HepG2 (cell line): ENCODE results near the gene HDGFL2. TPM values are rescaled to one million over a fixed set of nuclear protein-coding genes. Genes with fewer than 3 reads are reported as not detected.
A peak's percentile ranks its signal among the peaks of the same experiment; 100 is the strongest.

ENCODE experiments used
- BHLHE40 ChIP-seq: IDR thresholded peaks from 2 replicates; pipeline ENCODE4 v1.6.1; 2011; ENCODE audit warnings: low read length, improper control_type of control experiment
- CBX1 ChIP-seq: IDR thresholded peaks from one replicate; pipeline ENCODE4 v1.6.1; 2016; ENCODE audit warnings: antibody characterized with exemption, low read depth
- FOSL1 ChIP-seq: sonication (generic); formaldehyde crosslinking; IDR thresholded peaks from 2 replicates; pipeline ENCODE4 v1.9.0; 2021; ENCODE audit warnings: missing genetic modification reagents, borderline replicate concordance
- MTF2 ChIP-seq: sonication (generic); formaldehyde crosslinking; IDR thresholded peaks from 2 replicates; pipeline ENCODE4 v1.5.0; 2020; ENCODE audit warnings: missing genetic modification reagents, borderline replicate concordance
- STAT5B ChIP-seq: sonication (generic); formaldehyde crosslinking; IDR thresholded peaks from 2 replicates; pipeline ENCODE4 v1.4.0; 2020; ENCODE audit warnings: missing genetic modification reagents
- TAF15 ChIP-seq: fragments of 200-400 bp; formaldehyde crosslinking; IDR thresholded peaks from one replicate; pipeline ENCODE4 v1.6.1; 2018; ENCODE audit warnings: mild to moderate bottlenecking, low read depth, low read length; ENCODE audit not compliant: poor library complexity, severe bottlenecking
- TARDBP ChIP-seq: sonication (generic); formaldehyde crosslinking; IDR thresholded peaks from 2 replicates; pipeline ENCODE4 v1.8.0; 2022; ENCODE audit warnings: mild to moderate bottlenecking, missing genetic modification reagents
- ZKSCAN1 ChIP-seq: fragments of 150-350 bp; IDR thresholded peaks from 2 replicates; pipeline ENCODE4 v1.6.1; 2014; ENCODE audit warnings: low read length
- ZNF121 ChIP-seq: sonication (generic); formaldehyde crosslinking; IDR thresholded peaks from 2 replicates; pipeline ENCODE4 v1.5.0; 2020; ENCODE audit warnings: mild to moderate bottlenecking, missing genetic modification reagents
- ZNF766 ChIP-seq: sonication (generic); formaldehyde crosslinking; IDR thresholded peaks from 2 replicates; pipeline ENCODE4 v1.5.0; 2020; ENCODE audit warnings: missing genetic modification reagents, borderline replicate concordance
- ZNF776 ChIP-seq: sonication (generic); formaldehyde crosslinking; IDR thresholded peaks from 2 replicates; pipeline ENCODE4 v1.4.0; 2020; ENCODE audit warnings: mild to moderate bottlenecking, missing genetic modification reagents
- ZNF777 ChIP-seq: sonication (generic); formaldehyde crosslinking; IDR thresholded peaks from 2 replicates; pipeline ENCODE4 v1.4.0; 2020; ENCODE audit warnings: missing genetic modification reagents
- polyA plus RNA-seq, 8 experiments: library from polyadenylated mRNA; depleted of rRNA in 3 of 8; stranded (reverse) in 7 of 8; unstranded in 1 of 8; fragments of >200 nt; fragmentation: Illumina TruSeq in 4 of 8; extraction: Trizol in 4 of 8; gene quantifications; 2 replicates each; pipeline versions ENCODE4 v1.2.1 to v1.2.3, GENCODE V29; 2011 to 2016; ENCODE audit warnings: low read depth in 4 of 8, missing spikeins in 1 of 8, mixed read lengths in 1 of 8; ENCODE audit not compliant: insufficient read depth in 1 of 8
- total RNA-seq, 5 experiments: library from RNA; depleted of rRNA; stranded (reverse); fragments of >200 nt; fragmentation: Illumina TruSeq; extraction: Trizol; gene quantifications; 2 replicates each; pipeline ENCODE4 v1.2.3, GENCODE V29; 2016; ENCODE audit warnings: low read depth in 1 of 5
- TF ChIP-seq, protein P1 (sequence below), 2 experiments: sonication (generic) in 1 of 2; formaldehyde crosslinking in 1 of 2; IDR thresholded peaks; 2 replicates each; pipeline versions ENCODE4 v1.5.1 to v1.6.1; 2011 to 2020; ENCODE audit warnings: borderline replicate concordance in 1 of 2, low read depth in 1 of 2, low read length in 1 of 2, mild to moderate bottlenecking in 1 of 2, missing genetic modification reagents in 1 of 2, moderate library complexity in 1 of 2
- TF ChIP-seq, protein P2 (sequence below): sonication (generic); formaldehyde crosslinking; IDR thresholded peaks from 2 replicates; pipeline ENCODE4 v1.8.1; 2023; ENCODE audit warnings: mild to moderate bottlenecking, moderate library complexity, missing genetic modification reagents
- TF ChIP-seq, protein P3 (sequence below): conservative IDR thresholded peaks from 2 replicates; pipeline ENCODE4 v1.6.1; 2018; ENCODE audit warnings: missing genetic modification reagents
- TF ChIP-seq, protein P4 (sequence below): sonication (generic); formaldehyde crosslinking; IDR thresholded peaks from 2 replicates; pipeline ENCODE4 v1.5.0; 2020; ENCODE audit warnings: mild to moderate bottlenecking, missing genetic modification reagents, borderline replicate concordance

The HDGFL2 gene
- total and polyA plus RNA-seq, 2 of the 13 experiments (the other 11 are each of a cell fraction or from before 2014, with no cell fraction given), result 20.0 to 51.1 TPM

DNA sequence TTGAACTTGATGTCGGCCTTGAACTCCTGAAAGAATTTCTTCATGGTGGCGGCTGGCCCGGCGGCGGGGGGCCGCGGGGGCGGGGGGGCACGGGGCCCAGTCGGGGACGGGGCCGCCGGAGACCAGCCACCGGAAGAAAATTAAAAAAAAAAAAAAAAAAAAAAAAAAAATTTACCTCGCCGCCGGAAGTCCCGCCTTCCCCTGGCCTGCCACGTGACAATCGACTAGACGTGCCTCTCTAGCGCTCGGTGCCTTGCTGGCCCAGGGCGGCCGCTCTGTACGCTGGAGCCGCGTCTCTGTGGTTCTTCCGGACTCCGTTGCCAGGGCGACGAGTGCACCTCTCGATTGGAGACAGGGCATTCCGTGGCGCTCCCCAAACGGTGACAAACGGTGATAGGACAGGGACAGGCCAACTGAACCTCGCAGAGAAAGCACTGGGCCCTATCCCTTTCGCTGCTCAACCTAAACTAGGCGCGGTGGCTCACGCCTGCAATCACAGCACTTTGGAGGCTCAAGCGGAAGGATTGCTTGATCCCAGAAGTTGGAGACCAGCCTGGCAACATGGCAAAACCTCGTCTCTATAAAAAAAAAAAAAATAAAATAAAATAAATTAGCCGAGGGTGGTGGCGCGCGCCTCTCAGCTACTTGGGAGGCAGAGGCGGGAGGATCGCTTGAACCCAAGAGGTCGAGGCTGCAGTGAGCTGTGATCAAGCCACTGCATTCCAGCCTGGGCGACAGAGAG, 14.3 kb upstream of the HDGFL2 start, which contains the start of gene UBXN6 (continued):
- TF ChIP-seq ZNF777 (CRISPR knock-in tag) (no peak), MTF2 (CRISPR knock-in tag) (no peak), TARDBP (peak; percentile 45; the same call in 1 of the 2 replicates), FOSL1 (CRISPR knock-in tag) (no peak), ZNF121 (CRISPR knock-in tag) (no peak), ZKSCAN1 (no peak), ZNF776 (no peak), CBX1 (no peak), STAT5B (CRISPR knock-in tag) (no peak), TAF15 (peak; percentile 29), ZNF766 (CRISPR knock-in tag) (peak; percentile 57; the same call in 1 of the 2 replicates), BHLHE40 (peak; percentile 82)
- TF ChIP-seq, protein P1, sequence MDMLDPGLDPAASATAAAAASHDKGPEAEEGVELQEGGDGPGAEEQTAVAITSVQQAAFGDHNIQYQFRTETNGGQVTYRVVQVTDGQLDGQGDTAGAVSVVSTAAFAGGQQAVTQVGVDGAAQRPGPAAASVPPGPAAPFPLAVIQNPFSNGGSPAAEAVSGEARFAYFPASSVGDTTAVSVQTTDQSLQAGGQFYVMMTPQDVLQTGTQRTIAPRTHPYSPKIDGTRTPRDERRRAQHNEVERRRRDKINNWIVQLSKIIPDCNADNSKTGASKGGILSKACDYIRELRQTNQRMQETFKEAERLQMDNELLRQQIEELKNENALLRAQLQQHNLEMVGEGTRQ (IDR thresholded peaks at IDR 0.05; ENCODE audit: low read depth, low read length), result peak; percentile 79
- TF ChIP-seq, protein P1 (CRISPR knock-in tag; IDR thresholded peaks at IDR 0.05; ENCODE audit: borderline replicate concordance), result peak; percentile 90; the same call in 1 of the 2 replicates
- TF ChIP-seq, protein P2, sequence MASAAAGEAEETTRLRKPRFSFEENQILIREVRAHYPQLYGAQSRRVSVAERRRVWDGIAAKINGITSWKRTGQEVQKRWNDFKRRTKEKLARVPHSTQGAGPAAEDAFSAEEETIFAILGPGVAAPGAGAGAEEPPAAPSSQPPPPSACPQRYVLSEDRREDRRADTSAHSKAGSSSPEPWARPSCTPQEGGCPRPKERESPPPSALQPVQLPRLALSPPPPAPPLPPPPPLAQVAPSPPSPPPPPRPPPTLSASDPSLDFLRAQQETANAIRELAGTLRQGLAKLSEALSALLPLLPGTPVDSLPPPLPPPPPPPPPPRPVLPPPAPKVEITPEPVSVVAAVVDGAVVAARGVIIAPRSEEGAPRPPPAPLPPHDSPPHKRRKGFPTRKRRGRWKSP, result no peak
- TF ChIP-seq, protein P3, sequence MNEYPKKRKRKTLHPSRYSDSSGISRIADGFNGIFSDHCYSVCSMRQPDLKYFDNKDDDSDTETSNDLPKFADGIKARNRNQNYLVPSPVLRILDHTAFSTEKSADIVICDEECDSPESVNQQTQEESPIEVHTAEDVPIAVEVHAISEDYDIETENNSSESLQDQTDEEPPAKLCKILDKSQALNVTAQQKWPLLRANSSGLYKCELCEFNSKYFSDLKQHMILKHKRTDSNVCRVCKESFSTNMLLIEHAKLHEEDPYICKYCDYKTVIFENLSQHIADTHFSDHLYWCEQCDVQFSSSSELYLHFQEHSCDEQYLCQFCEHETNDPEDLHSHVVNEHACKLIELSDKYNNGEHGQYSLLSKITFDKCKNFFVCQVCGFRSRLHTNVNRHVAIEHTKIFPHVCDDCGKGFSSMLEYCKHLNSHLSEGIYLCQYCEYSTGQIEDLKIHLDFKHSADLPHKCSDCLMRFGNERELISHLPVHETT (CRISPR knock-in tag), result peak; percentile 73
- TF ChIP-seq, protein P4, sequence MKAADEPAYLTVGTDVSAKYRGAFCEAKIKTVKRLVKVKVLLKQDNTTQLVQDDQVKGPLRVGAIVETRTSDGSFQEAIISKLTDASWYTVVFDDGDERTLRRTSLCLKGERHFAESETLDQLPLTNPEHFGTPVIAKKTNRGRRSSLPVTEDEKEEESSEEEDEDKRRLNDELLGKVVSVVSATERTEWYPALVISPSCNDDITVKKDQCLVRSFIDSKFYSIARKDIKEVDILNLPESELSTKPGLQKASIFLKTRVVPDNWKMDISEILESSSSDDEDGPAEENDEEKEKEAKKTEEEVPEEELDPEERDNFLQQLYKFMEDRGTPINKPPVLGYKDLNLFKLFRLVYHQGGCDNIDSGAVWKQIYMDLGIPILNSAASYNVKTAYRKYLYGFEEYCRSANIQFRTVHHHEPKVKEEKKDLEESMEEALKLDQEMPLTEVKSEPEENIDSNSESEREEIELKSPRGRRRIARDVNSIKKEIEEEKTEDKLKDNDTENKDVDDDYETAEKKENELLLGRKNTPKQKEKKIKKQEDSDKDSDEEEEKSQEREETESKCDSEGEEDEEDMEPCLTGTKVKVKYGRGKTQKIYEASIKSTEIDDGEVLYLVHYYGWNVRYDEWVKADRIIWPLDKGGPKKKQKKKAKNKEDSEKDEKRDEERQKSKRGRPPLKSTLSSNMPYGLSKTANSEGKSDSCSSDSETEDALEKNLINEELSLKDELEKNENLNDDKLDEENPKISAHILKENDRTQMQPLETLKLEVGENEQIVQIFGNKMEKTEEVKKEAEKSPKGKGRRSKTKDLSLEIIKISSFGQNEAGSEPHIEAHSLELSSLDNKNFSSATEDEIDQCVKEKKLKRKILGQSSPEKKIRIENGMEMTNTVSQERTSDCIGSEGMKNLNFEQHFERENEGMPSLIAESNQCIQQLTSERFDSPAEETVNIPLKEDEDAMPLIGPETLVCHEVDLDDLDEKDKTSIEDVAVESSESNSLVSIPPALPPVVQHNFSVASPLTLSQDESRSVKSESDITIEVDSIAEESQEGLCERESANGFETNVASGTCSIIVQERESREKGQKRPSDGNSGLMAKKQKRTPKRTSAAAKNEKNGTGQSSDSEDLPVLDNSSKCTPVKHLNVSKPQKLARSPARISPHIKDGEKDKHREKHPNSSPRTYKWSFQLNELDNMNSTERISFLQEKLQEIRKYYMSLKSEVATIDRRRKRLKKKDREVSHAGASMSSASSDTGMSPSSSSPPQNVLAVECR, result peak; percentile 90
